ENCODE data around the gene THRSP.
"Not testable (repeated sequence)": the region's sequence is repeated elsewhere in the genome, so short reads cannot be mapped to it uniquely, and the experiment has no call there.

THRSP gene

DNA sequence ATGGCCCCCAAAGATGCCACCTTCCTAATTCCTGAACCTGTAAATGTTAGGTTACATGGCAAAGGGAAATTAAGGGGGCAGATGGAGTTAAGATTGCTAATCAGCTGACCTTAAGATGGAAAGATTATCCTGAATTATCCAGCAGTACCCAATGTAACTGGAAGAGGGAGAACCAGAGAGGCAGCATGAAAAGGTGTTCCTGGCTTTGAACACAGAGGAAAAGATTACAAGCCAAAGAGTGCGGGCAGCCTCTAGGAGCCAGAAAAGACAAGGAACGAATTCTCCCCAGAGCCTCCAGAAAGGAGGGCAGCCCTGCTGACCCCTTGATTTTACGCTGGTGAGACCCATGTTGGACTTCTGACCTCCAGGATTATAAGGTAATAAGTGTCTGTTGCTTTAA, 15.1 kb upstream of the THRSP start:
- TF ChIP-seq, protein P1, sequence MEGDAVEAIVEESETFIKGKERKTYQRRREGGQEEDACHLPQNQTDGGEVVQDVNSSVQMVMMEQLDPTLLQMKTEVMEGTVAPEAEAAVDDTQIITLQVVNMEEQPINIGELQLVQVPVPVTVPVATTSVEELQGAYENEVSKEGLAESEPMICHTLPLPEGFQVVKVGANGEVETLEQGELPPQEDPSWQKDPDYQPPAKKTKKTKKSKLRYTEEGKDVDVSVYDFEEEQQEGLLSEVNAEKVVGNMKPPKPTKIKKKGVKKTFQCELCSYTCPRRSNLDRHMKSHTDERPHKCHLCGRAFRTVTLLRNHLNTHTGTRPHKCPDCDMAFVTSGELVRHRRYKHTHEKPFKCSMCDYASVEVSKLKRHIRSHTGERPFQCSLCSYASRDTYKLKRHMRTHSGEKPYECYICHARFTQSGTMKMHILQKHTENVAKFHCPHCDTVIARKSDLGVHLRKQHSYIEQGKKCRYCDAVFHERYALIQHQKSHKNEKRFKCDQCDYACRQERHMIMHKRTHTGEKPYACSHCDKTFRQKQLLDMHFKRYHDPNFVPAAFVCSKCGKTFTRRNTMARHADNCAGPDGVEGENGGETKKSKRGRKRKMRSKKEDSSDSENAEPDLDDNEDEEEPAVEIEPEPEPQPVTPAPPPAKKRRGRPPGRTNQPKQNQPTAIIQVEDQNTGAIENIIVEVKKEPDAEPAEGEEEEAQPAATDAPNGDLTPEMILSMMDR (IDR thresholded peaks at IDR 0.05; ENCODE audit: extremely low read depth, missing control alignments): no peak
- no peak for DNase-seq (ENCODE audit: low spot score)

DNA sequence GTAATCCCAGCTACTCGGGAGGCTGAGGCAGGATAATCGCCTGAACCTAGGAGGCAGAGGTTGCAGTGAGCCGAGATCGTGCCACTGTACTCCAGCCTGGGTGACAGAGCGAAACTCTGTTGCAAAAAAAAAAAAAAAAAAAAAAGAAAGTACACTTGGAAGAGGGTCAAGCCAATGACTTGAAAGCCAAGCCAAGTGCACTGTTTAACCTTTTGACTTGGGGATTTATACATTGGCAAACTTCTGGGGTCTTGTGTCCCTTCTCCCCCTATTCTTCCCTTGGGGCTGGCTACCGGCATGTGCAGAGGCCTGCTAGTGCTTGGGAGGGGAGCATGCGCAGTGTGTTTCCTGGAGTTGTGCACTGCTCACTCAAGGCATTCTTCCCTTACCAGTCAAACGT, 14.3 kb upstream of the THRSP start:
- TF ChIP-seq, protein P1 (IDR thresholded peaks at IDR 0.05; ENCODE audit: extremely low read depth, missing control alignments): no peak
- DNase-seq (ENCODE audit: low spot score): no peak

DNA sequence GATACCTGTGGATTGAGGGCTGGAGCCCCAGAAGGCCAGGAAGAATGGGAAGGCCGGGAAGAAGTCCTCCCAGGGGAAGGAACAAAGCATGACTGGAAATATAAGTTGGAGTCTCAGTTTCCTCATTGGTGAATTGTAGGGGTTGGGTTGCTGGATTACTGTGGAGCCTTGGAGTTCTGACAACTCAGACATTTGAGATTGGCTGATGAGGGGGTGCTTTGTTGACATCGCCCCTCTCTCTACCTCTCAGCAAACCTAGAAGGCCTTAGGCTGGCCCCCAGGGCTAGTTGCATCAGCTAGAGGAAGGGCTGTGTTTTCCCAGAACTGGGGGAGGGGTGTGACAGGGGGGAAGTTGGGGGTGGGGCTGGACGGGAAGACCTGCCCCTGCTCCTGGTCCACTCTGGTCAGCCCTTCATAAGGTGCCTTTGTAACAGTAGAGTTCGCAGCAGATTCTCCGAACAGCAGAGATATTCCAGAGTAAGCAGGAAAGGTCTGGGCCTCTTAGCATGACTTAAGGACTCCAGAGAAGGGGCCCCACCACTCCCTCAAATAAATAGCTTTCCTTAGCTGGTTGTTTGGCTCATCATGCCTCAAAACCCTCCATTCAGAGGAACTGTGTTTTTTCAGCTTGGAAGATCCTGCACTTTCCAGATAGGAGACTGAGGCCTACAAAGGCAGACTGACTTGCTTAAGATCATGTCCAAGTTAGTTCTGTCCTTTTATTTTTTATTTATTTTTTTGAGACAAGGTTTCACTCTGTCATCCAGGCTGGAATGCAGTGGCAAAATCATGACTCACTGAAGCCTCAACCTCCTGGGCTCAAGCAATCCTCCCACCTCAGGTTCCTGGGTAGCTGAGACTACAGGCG, 12.5 kb upstream of the THRSP start:
- DNase-seq (ENCODE audit: low spot score): no peak
- TF ChIP-seq, protein P1 (IDR thresholded peaks at IDR 0.05; ENCODE audit: extremely low read depth, missing control alignments): no peak

DNA sequence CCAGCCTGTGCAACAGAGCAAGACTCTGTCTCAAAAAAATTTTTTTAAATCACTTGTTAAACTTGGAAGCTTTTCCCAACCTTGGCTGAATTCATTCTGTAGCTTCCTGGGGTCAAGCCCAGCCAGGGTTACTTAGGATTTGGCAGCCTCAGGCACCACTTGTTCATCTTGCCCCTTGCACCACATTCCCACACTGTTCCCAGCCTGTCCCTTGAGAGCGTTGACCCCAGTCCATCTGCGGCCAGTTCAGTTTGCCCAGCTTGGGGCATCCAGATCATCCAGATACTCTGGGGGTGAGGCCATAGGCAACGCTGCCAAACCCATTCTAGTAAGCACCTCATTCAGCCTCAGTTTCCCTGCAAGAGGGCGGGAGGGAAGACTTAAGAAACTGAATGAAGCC, 8.7 kb upstream of the THRSP start:
- DNase-seq (ENCODE audit: low spot score): no peak
- TF ChIP-seq, protein P1 (IDR thresholded peaks at IDR 0.05; ENCODE audit: extremely low read depth, missing control alignments): no peak

DNA sequence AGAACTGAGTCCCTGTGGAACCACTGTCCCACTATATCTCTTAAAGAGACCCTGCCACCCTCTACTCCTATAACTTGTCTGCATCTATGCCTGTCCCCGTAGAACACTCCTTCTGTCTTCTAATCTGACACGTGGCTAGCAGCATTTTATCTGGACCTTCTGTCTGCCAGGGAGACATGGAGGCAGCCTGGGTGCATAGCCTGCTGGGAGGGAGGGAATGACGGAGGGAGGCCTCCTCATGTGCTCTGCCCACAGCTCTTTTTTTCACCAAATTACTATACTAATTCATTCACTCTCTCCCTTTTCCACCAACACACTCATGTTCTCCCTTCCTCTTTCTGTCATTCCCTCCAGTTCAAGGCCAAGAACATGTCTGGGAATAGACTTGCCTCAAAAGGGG, 7.6 kb upstream of the THRSP start:
- DNase-seq (ENCODE audit: low spot score): no peak
- TF ChIP-seq, protein P1 (IDR thresholded peaks at IDR 0.05; ENCODE audit: extremely low read depth, missing control alignments): no peak

DNA sequence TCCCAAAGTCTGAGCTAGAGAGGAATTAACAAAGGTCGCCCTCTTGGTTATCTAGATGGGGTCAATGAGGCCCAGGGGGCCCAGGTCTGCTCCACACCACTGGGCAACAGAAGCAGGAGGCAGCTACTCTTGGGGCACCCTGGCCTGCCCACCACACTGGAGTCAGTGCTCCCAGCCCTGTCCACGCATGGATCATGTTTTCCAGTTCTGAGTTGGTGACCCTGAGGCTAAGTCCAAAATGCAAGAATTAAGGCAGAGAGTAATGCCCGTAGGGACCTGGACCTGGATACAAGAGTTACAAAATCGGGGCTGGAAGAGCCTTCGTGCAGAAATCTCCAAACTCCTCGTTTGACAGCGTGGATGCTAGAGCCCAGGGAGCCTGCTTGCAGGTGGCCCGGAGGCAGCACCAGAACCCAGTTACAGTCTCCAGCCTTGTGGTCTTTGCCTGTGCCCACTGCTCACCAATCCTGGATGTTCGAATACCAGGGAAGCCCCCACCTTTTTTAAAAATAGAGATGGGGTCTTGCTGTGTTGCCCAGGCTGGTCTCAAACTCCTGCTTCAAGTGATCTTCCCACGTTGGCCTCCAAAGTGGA, 6.1 kb upstream of the THRSP start:
- DNase-seq (ENCODE audit: low spot score): no peak

DNA sequence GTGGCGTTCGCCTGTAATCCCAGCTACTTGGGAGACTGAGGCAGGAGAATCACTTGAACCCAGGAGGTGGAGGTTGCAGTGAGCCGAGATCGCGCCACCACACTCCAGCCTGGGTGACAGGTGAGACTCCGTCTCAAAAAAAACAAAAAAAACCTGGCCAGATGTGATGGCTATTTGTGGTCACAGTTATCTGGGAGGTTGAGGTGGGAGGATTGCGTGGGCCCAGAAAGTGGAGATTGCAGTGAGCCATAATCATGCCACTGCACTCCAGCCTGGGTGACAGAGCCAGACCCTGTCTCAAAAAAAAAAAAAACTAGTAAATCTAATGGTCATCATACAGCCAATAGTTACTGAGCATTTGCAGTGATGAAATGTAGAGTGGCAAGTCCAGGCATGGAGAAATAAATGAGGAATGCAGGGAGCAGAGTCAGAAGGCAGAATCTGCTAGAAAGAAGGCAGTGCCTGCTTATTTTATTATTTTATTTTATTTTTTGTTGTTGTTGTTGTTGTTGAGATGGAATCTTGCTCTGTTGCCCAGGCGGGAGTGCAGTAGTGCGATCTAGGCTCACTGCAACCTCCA, 3.8 kb upstream of the THRSP start:
- DNase-seq (ENCODE audit: low spot score): not testable (repeated sequence)

More for the DNA sequence above, 6.1 kb upstream of the THRSP start:
- TF ChIP-seq, protein P1 (IDR thresholded peaks at IDR 0.05; ENCODE audit: extremely low read depth, missing control alignments): no peak

All from GM20000 (cell line).